Nephron progenitor cell (in vitro differentiated cells): ENCODE results near the gene ZNF524.
"Not testable (repeated sequence)": the region's sequence is repeated elsewhere in the genome, so short reads cannot be mapped to it uniquely, and the experiment has no call there.

Experiments
- DNase-seq: peaks from one replicate; pipeline ENCODE4 v3.0.0; 2021
- H3K27ac Mint-ChIP-seq: 2 replicates; pipeline ENCODE4 v1.8.0; 2021; ENCODE audit warnings: mild to moderate bottlenecking, moderate library complexity, mixed read lengths
- H3K27me3 Mint-ChIP-seq: 2 replicates; pipeline ENCODE4 v1.8.0; 2021; ENCODE audit warnings: mild to moderate bottlenecking, low read depth, mixed read lengths; ENCODE audit not compliant: poor library complexity
- H3K36me3 Mint-ChIP-seq: 2 replicates; pipeline ENCODE4 v1.8.0; 2021; ENCODE audit warnings: low read depth, mixed read lengths
- H3K4me1 Mint-ChIP-seq: 2 replicates; pipeline ENCODE4 v1.8.0; 2021; ENCODE audit warnings: mixed read lengths
- H3K4me3 Mint-ChIP-seq: 2 replicates; pipeline ENCODE4 v1.8.0; 2021; ENCODE audit warnings: mild to moderate bottlenecking, moderate library complexity, mixed read lengths
- H3K9me3 Mint-ChIP-seq: 2 replicates; pipeline ENCODE4 v1.8.0; 2021; ENCODE audit warnings: mild to moderate bottlenecking, moderate library complexity, mixed read lengths
- TF ChIP-seq, protein P1 (sequence below): fragments of 200-600 bp; sonication (generic); IDR thresholded peaks from 2 replicates; pipeline ENCODE4 v1.5.0; 2021; ENCODE audit warnings: antibody characterized with exemption

The ZNF524 gene

DNA sequence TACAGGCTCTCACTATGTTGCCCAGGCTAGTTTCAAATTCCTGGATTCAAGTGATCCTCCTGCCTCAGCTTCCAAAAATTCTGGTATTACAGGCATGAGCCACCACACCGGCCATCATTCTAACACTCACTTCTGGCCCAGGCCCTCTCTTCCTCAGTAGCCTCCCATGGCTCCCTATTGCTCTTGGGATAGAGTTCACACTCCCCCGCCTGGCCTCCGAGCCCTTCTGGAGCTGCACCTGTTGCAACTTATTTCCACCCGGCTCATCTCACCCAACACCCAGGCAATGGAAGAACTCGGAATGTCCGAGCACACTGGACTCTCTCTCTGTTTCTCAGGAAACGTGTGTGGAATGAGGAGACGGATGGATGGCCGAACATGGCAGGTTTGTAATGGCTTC, 45.8 kb upstream of the ZNF524 start:
- peaks cover 75% of the 10 kb centered on the region for H3K4me1 Mint-ChIP-seq
- no peaks in the 10 kb centered on the region for H3K9me3 Mint-ChIP-seq
- H3K27ac Mint-ChIP-seq: no peak overlapping the region
- no peak overlapping the region for H3K4me3 Mint-ChIP-seq
- H3K36me3 Mint-ChIP-seq: no peaks in the 10 kb centered on the region
- TF ChIP-seq, protein P1, sequence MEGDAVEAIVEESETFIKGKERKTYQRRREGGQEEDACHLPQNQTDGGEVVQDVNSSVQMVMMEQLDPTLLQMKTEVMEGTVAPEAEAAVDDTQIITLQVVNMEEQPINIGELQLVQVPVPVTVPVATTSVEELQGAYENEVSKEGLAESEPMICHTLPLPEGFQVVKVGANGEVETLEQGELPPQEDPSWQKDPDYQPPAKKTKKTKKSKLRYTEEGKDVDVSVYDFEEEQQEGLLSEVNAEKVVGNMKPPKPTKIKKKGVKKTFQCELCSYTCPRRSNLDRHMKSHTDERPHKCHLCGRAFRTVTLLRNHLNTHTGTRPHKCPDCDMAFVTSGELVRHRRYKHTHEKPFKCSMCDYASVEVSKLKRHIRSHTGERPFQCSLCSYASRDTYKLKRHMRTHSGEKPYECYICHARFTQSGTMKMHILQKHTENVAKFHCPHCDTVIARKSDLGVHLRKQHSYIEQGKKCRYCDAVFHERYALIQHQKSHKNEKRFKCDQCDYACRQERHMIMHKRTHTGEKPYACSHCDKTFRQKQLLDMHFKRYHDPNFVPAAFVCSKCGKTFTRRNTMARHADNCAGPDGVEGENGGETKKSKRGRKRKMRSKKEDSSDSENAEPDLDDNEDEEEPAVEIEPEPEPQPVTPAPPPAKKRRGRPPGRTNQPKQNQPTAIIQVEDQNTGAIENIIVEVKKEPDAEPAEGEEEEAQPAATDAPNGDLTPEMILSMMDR: no peak
- peaks cover 39% of the 10 kb centered on the region for H3K27me3 Mint-ChIP-seq
- no peak for DNase-seq

DNA sequence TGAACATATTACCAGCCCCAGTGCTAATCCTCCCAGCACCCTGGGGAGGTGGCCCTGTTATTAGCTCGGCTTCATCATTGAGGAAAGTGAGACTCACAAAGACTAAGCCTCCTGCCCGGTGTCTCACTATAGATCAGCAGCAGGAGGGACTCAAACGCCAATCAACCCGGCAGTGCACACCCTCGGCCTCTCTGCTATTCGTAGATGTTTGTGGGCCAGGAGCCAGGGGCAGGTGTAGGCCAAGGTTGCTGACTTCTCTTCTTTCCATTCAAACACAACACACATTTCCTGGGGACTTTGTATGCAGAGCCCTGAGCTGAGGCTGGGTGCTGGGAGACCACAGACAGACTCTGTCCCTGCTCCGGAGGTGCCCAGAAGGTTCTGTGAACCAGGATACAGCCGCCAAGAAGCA, 45.3 kb upstream of the ZNF524 start:
- peaks cover 41% of the 10 kb centered on the region for H3K27me3 Mint-ChIP-seq
- H3K4me3 Mint-ChIP-seq: peak overlapping the region; percentile 12
- H3K4me1 Mint-ChIP-seq: peaks cover 74% of the 10 kb centered on the region
- no peak overlapping the region for H3K27ac Mint-ChIP-seq
- DNase-seq: no peak
- H3K36me3 Mint-ChIP-seq: no peaks in the 10 kb centered on the region
- no peaks in the 10 kb centered on the region for H3K9me3 Mint-ChIP-seq
- TF ChIP-seq, protein P1: no peak

DNA sequence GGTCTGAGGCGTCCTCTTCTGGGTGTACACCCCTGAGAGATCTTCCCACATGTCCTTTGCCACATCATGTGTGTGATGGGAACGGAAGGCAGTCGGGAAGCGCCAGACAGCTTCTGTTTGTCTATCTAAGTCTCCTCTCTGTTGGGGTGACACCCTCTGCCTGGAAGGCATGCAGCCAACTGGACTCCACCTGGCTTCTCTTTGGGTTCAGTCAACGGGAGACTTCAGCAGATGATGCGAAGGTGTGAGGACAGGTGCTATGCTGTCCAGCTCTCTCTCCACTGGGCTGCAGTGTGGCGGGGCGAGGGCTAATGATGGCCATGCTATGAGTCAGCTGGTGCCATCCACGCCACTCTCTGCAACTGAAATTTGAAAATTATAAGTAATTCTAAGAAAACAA, 40.4 kb upstream of the ZNF524 start:
- H3K9me3 Mint-ChIP-seq: no peaks in the 10 kb centered on the region
- no peak overlapping the region for H3K4me3 Mint-ChIP-seq
- H3K4me1 Mint-ChIP-seq: peaks cover 51% of the 10 kb centered on the region
- TF ChIP-seq, protein P1: no peak
- no peak for DNase-seq
- H3K36me3 Mint-ChIP-seq: no peaks in the 10 kb centered on the region
- no peak overlapping the region for H3K27ac Mint-ChIP-seq
- peaks cover 25% of the 10 kb centered on the region for H3K27me3 Mint-ChIP-seq

DNA sequence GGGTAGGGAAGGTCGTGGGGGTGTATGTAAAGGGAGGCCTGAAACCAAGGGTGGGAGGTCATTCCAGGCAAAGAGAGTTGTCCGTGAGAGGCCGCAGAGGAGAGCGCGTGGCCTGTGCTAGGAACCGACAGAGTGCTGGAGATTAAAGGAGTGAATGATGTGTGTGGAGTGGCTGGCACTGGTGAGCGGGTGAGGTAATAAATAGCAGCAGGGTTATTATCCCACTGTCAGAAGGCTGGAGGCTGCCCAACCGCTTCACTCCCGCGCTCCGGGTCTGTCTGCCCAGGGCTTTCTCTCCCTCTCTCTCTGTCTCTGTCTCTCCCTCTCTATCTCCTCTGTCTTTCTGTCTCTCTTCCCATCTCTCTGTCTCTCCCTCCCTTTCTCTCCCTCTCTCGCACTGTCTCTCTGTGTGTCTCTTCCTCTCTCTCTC, 36.8 kb upstream of the ZNF524 start:
- Mint-ChIP-seq H3K4me1 (peaks cover 41% of the 10 kb centered on the region), H3K9me3 (no peaks in the 10 kb centered on the region), H3K27me3 (peaks cover 23% of the 10 kb centered on the region), H3K36me3 (no peaks in the 10 kb centered on the region), H3K27ac (peak overlapping the region; percentile 96), H3K4me3 (peak overlapping the region; percentile 70)
- TF ChIP-seq, protein P1: no peak
- DNase-seq: no peak

DNA sequence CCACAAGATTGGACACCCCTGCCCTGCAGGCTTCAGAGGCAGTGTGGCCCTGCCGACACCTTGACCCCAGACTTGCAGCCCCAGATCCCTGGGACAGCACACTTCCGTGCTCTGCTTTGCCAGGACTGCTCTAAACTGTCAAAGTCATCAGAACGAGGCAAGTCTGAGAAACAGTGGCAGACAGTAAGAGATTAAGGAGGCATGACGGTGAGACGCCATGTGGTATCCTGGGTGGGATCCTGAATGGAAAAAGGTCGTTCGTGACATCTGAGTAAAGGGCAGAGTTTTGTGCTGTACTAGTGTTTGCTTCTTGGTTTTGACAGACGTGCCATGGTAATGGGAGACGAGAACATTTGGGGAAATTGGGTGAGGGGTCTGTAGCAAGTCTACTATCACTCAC, 33.3 kb upstream of the ZNF524 start:
- TF ChIP-seq, protein P1: no peak
- H3K9me3 Mint-ChIP-seq: no peaks in the 10 kb centered on the region
- H3K27ac Mint-ChIP-seq: peak overlapping the region; percentile 57
- H3K36me3 Mint-ChIP-seq: no peaks in the 10 kb centered on the region
- DNase-seq: no peak
- H3K4me1 Mint-ChIP-seq: peaks cover 29% of the 10 kb centered on the region
- peaks cover 12% of the 10 kb centered on the region for H3K27me3 Mint-ChIP-seq
- H3K4me3 Mint-ChIP-seq: no peak overlapping the region

DNA sequence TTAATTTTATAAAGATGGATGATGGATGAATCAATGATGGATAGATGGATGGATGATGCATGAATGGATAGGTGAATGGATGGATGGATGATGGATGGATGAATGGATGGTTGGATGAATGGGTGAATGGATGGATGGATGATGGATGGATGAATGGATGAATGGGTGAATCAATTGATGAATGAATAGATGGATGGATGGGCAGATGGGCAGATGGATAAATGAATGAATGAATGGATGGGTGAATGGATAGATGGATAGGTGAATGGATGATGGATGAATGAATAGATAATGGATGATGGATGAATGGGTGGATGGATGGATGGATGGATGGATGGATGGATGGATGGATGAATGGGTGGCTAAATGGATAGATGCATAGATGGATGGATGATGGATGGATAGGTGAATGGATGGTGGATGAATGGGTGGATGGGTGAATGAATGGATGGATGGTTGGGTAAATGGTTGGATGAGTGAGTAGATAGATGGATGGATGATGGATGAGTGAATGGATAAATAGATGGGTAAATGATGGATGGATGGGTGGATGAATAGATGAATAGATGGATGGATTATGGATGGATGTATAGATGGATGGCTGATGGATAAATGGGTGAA, 32.3 kb upstream of the ZNF524 start:
- H3K27ac Mint-ChIP-seq: no peak overlapping the region
- H3K4me3 Mint-ChIP-seq: no peak overlapping the region
- H3K9me3 Mint-ChIP-seq: no peaks in the 10 kb centered on the region
- peaks cover 36% of the 10 kb centered on the region for H3K4me1 Mint-ChIP-seq
- peaks cover 17% of the 10 kb centered on the region for H3K27me3 Mint-ChIP-seq
- no peaks in the 10 kb centered on the region for H3K36me3 Mint-ChIP-seq
- TF ChIP-seq, protein P1: no peak
- no peak for DNase-seq

DNA sequence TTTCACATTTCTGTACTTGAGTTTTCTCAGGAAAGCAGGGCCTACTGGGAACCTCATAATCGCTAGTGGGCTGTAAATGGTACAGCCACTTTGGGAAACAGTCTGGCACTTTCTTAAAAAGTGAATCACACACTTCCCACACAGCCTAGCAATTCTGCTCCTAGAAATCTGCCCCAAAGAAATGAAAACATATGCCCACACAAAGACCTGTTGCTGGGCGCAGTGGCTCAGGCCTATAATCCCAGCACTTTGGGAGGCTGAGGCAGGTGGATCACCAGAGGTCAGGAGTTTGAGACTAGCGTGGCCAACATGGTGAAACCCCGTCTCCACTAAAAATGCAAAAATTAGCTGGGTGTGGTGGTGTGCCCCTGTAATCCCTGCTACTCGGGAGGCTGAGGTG, 30.6 kb upstream of the ZNF524 start:
- not testable (repeated sequence) for H3K36me3 Mint-ChIP-seq, H3K27ac Mint-ChIP-seq, H3K4me3 Mint-ChIP-seq, DNase-seq, H3K9me3 Mint-ChIP-seq
- Mint-ChIP-seq H3K4me1 (peaks cover 22% of the 10 kb centered on the region), H3K27me3 (peaks cover 18% of the 10 kb centered on the region)

DNA sequence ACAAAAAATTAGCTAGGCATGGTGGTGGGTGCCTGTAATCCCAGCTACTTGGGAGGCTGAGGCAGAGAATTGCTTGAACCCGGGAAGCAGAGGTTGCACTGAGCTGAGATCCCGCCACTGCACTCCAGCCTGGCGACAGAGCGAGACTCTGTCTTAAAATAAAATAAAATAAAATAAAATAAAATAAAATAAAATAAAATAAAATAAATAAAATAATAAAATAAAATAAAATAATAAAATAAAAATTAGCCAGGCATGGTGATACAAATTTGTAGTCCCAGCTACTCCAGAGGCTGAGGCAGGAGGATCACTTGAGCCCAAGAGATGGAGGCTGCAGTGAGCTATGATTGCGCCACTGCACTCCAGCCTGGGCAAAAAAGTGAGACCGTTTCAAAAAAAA, 26.2 kb upstream of the ZNF524 start:
- DNase-seq, H3K9me3 Mint-ChIP-seq, H3K27ac Mint-ChIP-seq, H3K27me3 Mint-ChIP-seq, H3K4me3 Mint-ChIP-seq: not testable (repeated sequence)
- H3K4me1 Mint-ChIP-seq: peaks cover 18% of the 10 kb centered on the region
- H3K36me3 Mint-ChIP-seq: peaks cover 29% of the 10 kb centered on the region
